OCI-LY7 (cell line): ENCODE results near the gene TLDC2. TPM values are rescaled to one million over a fixed set of nuclear protein-coding genes. Genes with fewer than 3 reads are reported as not detected.

ENCODE experiments used
- BruUV-seq: library from RNA; stranded (reverse); fragments of 400-500 nt; replicated peaks from 2 replicates; lab custom pipeline; 2021; lab: Mats Ljungman, UMichigan
- CTCF ChIA-PET: fragments of 300-600 bp; sonication (Branson Sonifier 250); formaldehyde crosslinking; loops from one replicate; lab custom pipeline; 2022; ENCODE audit warnings: antibody characterized with exemption; ENCODE audit not compliant: unreplicated experiment; lab: Charles Lee
- POLR2A ChIA-PET: fragments of 300-600 bp; sonication (Branson Sonifier 250); formaldehyde crosslinking; loops from one replicate; lab custom pipeline; 2022; ENCODE audit warnings: antibody characterized with exemption; lab: Charles Lee
- DNase-seq: peaks from one replicate; pipeline ENCODE4 v3.0.0-alpha.2; 2015; ENCODE audit warnings: low spot score
- H2AFZ ChIP-seq: fragments of 200-600 bp; sonication (generic), shearing (Covaris generic); 2 replicates; pipeline ENCODE4 v1.6.1; 2014; ENCODE audit warnings: mild to moderate bottlenecking, antibody characterized with exemption, low read length, moderate library complexity
- H3K27ac ChIP-seq: fragments of 200-600 bp; sonication (generic); 2 replicates; pipeline ENCODE4 v1.5.1; 2014; ENCODE audit warnings: mixed run types, low read depth, mild to moderate bottlenecking, moderate library complexity, low read length, inconsistent platforms; ENCODE audit not compliant: poor library complexity, severe bottlenecking
- H3K36me3 ChIP-seq: fragments of 200-600 bp; sonication (generic); 2 replicates; pipeline ENCODE4 v1.6.1; 2014; ENCODE audit warnings: mild to moderate bottlenecking, antibody characterized with exemption, low read length, moderate library complexity, mixed read lengths; ENCODE audit not compliant: insufficient read depth
- H3K4me1 ChIP-seq: fragments of 200-600 bp; sonication (generic); 2 replicates; pipeline ENCODE4 v1.5.1; 2014; ENCODE audit warnings: mild to moderate bottlenecking, low read length; ENCODE audit not compliant: insufficient read depth, poor library complexity, severe bottlenecking
- H3K4me2 ChIP-seq: fragments of 200-600 bp; sonication (generic); 2 replicates; pipeline ENCODE4 v1.6.1; 2014; ENCODE audit warnings: mild to moderate bottlenecking, low read length
- H3K4me3 ChIP-seq: fragments of 200-600 bp; sonication (generic); 2 replicates; pipeline ENCODE4 v1.5.1; 2014; ENCODE audit warnings: mild to moderate bottlenecking, low read depth, low read length; ENCODE audit not compliant: poor library complexity, severe bottlenecking
- H3K79me2 ChIP-seq: fragments of 200-600 bp; sonication (generic); 2 replicates; pipeline ENCODE4 v1.6.1; 2016; ENCODE audit warnings: low read depth, mild to moderate bottlenecking, low read length, moderate library complexity, mixed read lengths; ENCODE audit not compliant: insufficient read depth
- H3K9me2 ChIP-seq: fragments of 200-600 bp; sonication (generic); 2 replicates; pipeline ENCODE4 v1.6.1; 2016; ENCODE audit warnings: mild to moderate bottlenecking, low read length, mixed read lengths; ENCODE audit not compliant: insufficient read depth
- H3K9me3 ChIP-seq: fragments of 200-600 bp; sonication (generic); 2 replicates; pipeline ENCODE4 v1.6.1; 2014; ENCODE audit warnings: mild to moderate bottlenecking, mixed run types, low read length, mixed read lengths
- H4K20me1 ChIP-seq: fragments of 200-600 bp; sonication (generic); 2 replicates; pipeline ENCODE4 v1.6.1; 2014; ENCODE audit warnings: mild to moderate bottlenecking, antibody characterized with exemption, low read length, moderate library complexity, mixed read lengths; ENCODE audit not compliant: insufficient read depth
- EZH2phosphoT487 ChIP-seq: fragments of 200-600 bp; sonication (generic); IDR thresholded peaks from 2 replicates; pipeline ENCODE4 v1.6.1; 2018; ENCODE audit warnings: low read depth, borderline replicate concordance, mild to moderate bottlenecking, mixed run types, antibody characterized with exemption, low read length, moderate library complexity, mixed read lengths
- intact Hi-C: fragments of 100-400 bp; cut with micrococcal nuclease; formaldehyde crosslinking; loops from one replicate; pipeline ENCODE4 v1.10.0; 2022; ENCODE audit not compliant: unreplicated experiment
- total RNA-seq, 2 experiments: library from RNA; depleted of rRNA in 1 of 2; stranded (reverse); fragments of >200 nt in 1 of 2; shearing (Covaris generic) in 1 of 2; gene quantifications; 2 replicates each; pipeline ENCODE4 v1.2.3, GENCODE V29; 2014 to 2022
- TF ChIP-seq, protein P1 (sequence below): fragments of 200-600 bp; sonication (generic); conservative IDR thresholded peaks from 2 replicates; pipeline ENCODE4 v1.5.1; 2014; ENCODE audit warnings: mild to moderate bottlenecking, antibody characterized with exemption, low read length, moderate library complexity, mixed read lengths

TLDC2 gene
- total RNA-seq, 2 experiments from 2014 or later, result not detected

DNA sequence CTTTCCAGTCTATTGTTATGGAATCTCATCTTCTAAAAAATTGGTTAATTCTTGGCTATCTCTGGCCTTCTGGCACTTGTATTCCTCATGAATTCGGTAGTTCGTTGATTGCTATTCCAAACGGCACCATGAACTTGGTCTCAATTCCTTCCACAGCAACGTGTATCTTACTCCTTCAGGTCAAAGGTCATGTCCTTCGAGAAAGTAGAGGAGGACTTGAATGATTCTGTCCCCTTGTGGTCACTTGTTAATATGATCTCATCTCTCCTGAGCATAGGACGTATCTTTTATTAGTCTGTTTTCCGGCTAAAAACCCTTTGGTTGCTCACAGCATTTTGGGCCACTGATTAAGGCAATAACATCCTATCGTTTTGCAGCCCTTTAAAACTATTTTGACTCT, 9.4 kb downstream of the TLDC2 start:
- TF ChIP-seq EZH2phosphoT487, result no peak
- TF ChIP-seq, protein P1, sequence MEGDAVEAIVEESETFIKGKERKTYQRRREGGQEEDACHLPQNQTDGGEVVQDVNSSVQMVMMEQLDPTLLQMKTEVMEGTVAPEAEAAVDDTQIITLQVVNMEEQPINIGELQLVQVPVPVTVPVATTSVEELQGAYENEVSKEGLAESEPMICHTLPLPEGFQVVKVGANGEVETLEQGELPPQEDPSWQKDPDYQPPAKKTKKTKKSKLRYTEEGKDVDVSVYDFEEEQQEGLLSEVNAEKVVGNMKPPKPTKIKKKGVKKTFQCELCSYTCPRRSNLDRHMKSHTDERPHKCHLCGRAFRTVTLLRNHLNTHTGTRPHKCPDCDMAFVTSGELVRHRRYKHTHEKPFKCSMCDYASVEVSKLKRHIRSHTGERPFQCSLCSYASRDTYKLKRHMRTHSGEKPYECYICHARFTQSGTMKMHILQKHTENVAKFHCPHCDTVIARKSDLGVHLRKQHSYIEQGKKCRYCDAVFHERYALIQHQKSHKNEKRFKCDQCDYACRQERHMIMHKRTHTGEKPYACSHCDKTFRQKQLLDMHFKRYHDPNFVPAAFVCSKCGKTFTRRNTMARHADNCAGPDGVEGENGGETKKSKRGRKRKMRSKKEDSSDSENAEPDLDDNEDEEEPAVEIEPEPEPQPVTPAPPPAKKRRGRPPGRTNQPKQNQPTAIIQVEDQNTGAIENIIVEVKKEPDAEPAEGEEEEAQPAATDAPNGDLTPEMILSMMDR, result 0 out of 2 replicates have a peak, but pooled peaks have one; percentile 15
- Histone ChIP-seq H4K20me1 (no peaks in the 10 kb centered on the region), H3K36me3 (no peaks in the 10 kb centered on the region), H2AFZ (no peak overlapping the region), H3K4me1 (peaks cover 4% of the 10 kb centered on the region), H3K9me2 (no peaks in the 10 kb centered on the region), H3K4me3 (no peak overlapping the region), H3K9me3 (no peaks in the 10 kb centered on the region), H3K27ac (no peak overlapping the region), H3K79me2 (no peaks in the 10 kb centered on the region), H3K4me2 (no peak overlapping the region)
- no TSS peak for BruUV-seq
- ChIA-PET POLR2A (interaction anchor here (0.6 kb wide), 1 partner anchor 93 kb away, joined by 3 read pairs; no protein-coding TSS in a partner anchor), CTCF (no interaction called here)
- intact Hi-C loops, result loop anchor here (5.0 kb wide), 1 partner anchor 73 kb away; no protein-coding TSS in a partner anchor
- no peak for DNase-seq

DNA sequence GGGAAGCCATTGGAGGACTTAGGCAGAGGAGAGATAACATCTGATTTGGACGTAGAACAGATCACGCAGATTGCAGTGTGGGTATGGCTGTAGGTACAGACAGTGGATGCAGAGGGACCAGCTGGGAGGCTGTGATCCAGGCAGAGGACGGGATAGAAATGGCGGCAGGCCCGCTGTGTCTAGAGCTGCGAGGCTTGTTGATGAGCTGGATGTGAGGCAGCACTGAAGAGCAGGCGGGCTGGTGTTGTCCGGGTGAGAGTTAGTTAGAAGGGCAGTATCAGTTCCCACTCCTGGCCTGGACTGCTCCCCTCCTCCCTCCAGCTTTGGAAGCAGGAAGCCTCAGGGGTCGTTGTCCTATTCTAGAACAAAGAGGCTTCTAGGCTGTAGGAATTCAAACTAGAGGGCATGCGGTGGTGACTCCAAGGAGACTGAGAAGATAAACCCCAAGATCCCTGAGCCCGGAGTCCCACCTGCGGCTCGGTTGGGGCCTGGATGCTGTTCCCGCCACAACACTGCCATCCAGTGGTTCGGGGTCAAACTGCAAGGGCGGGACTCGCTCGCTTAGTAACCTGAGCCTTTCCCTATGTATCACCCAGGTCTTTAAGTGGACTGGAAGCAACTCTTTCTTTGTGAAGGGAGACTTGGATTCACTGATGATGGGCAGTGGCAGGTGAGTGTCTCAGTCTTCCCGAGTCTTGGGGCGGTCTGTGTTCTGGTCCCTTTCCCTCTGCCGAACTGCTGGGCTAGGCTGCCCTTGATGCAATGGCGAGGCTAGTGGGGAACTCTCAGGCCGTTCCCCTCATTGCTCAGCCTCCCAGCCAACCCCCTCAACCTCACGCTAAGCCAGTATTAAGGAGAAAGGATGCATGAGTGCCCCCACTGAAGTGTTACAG, 11.2 kb downstream of the TLDC2 start:
- POLR2A ChIA-PET, result no interaction called here
- H3K4me3 ChIP-seq, result no peak overlapping the region
- CTCF ChIA-PET, result interaction anchor here (0.9 to 1.4 kb wide), 3 partner anchors 51 to 275 kb away, joined by 3 to 8 read pairs (median 3); no protein-coding TSS in a partner anchor
- peak overlapping the region; percentile 39; the same call in 1 of the 2 replicates for H2AFZ ChIP-seq
- no peaks in the 10 kb centered on the region for H3K79me2 ChIP-seq
- H3K9me3 ChIP-seq, result no peaks in the 10 kb centered on the region
- peaks cover 1% of the 10 kb centered on the region; the same call in 1 of the 2 replicates for H3K36me3 ChIP-seq
- no peak for TF ChIP-seq EZH2phosphoT487
- TF ChIP-seq, protein P1, result peak; percentile 95
- no TSS peak for BruUV-seq
- DNase-seq, result peak; percentile 79
- no peaks in the 10 kb centered on the region for H4K20me1 ChIP-seq
- peak overlapping the region; percentile 34; the same call in 1 of the 2 replicates for H3K4me2 ChIP-seq
- peaks cover 4% of the 10 kb centered on the region for H3K4me1 ChIP-seq
- H3K27ac ChIP-seq, result no peak overlapping the region
- intact Hi-C loops, result loop anchor here (1.0 to 5.0 kb wide), 3 partner anchors 75 to 274 kb away; no protein-coding TSS in a partner anchor
- no peaks in the 10 kb centered on the region for H3K9me2 ChIP-seq
